ENCODE data around the gene CIAO2B. TPM values are rescaled to one million over a fixed set of nuclear protein-coding genes. Genes with fewer than 3 reads are reported as not detected.
A peak's percentile ranks its signal among the peaks of the same experiment; 100 is the strongest.
"Not testable (repeated sequence)": the region's sequence is repeated elsewhere in the genome, so short reads cannot be mapped to it uniquely, and the experiment has no call there.

Gene CIAO2B
- total RNA-seq, 2 donors from 2014 or later = 153 to 167 TPM

GRCh38 chr16:66936462-66936861, 2.3 kb upstream of the CIAO2B start:
- peak overlapping the region; percentile 68 for H3K27ac Mint-ChIP-seq
- ATAC-seq (replicated peaks) = no peak
- H3K27me3 Mint-ChIP-seq = no peaks in the 10 kb centered on the region
- peaks cover 72% of the 10 kb centered on the region for H3K36me3 Mint-ChIP-seq (ENCODE audit: low read depth)
- H3K4me3 Mint-ChIP-seq = peak overlapping the region; percentile 98
- peaks cover 27% of the 10 kb centered on the region for H3K4me1 Mint-ChIP-seq
- H3K9me3 Mint-ChIP-seq = no peaks in the 10 kb centered on the region

- Mint-ChIP-seq H3K27ac (peak within 1 kb of the TSS; percentile 98), H3K4me3 (peak within 1 kb of the TSS; percentile 98), H3K27me3 (no peaks in the 10 kb centered on the region), H3K36me3 (ENCODE audit: low read depth) (peaks cover 70% of the 10 kb centered on the region), H3K4me1 (peaks cover 27% of the 10 kb centered on the region), H3K9me3 (no peaks in the 10 kb centered on the region)
- no peak for ATAC-seq (replicated peaks)
These were observed 1.3 kb upstream of the CIAO2B start, which contains the start of gene CES2 for GRCh38 chr16:66935314-66936011. CES2 (plus strand) TSS chr16:66935516; CDS start chr16:66935636, 120 bp downstream.

GRCh38 chr16:66934839-66935313, 674 bp upstream of the CIAO2B start:
- not testable (repeated sequence) for ATAC-seq (replicated peaks); H3K27me3 Mint-ChIP-seq; H3K9me3 Mint-ChIP-seq
- peak overlapping the region; percentile 98 for H3K4me3 Mint-ChIP-seq
- H3K36me3 Mint-ChIP-seq (ENCODE audit: low read depth) = peaks cover 72% of the 10 kb centered on the region
- H3K27ac Mint-ChIP-seq = peak overlapping the region; percentile 98
- H3K4me1 Mint-ChIP-seq = peaks cover 27% of the 10 kb centered on the region

GRCh38 chr16:66933776-66934137, 445 bp downstream of the CIAO2B start:
- no peaks in the 10 kb centered on the region for H3K27me3 Mint-ChIP-seq
- peak overlapping the region; percentile 98 for H3K27ac Mint-ChIP-seq
- ATAC-seq (replicated peaks) = peak; percentile 80
- peaks cover 27% of the 10 kb centered on the region for H3K4me1 Mint-ChIP-seq
- H3K4me3 Mint-ChIP-seq = peak overlapping the region; percentile 98
- peaks cover 72% of the 10 kb centered on the region for H3K36me3 Mint-ChIP-seq (ENCODE audit: low read depth)
- no peaks in the 10 kb centered on the region for H3K9me3 Mint-ChIP-seq

- ATAC-seq (replicated peaks) = no peak
- peak overlapping the region; percentile 98 for H3K4me3 Mint-ChIP-seq
- no peaks in the 10 kb centered on the region for H3K27me3 Mint-ChIP-seq
- H3K9me3 Mint-ChIP-seq = no peaks in the 10 kb centered on the region
- H3K36me3 Mint-ChIP-seq (ENCODE audit: low read depth) = peaks cover 66% of the 10 kb centered on the region
- peaks cover 32% of the 10 kb centered on the region for H3K4me1 Mint-ChIP-seq
- peak overlapping the region; percentile 98 for H3K27ac Mint-ChIP-seq
These were observed 2.1 kb downstream of the CIAO2B start for GRCh38 chr16:66932076-66932475.

GRCh38 chr16:66931665-66932064, 2.5 kb downstream of the CIAO2B start:
- Mint-ChIP-seq H3K27me3 (no peaks in the 10 kb centered on the region), H3K36me3 (ENCODE audit: low read depth) (peaks cover 62% of the 10 kb centered on the region), H3K27ac (no peak overlapping the region), H3K4me3 (peak overlapping the region; percentile 98), H3K4me1 (peaks cover 30% of the 10 kb centered on the region), H3K9me3 (no peaks in the 10 kb centered on the region)
- ATAC-seq (replicated peaks) = no peak

- peaks cover 53% of the 10 kb centered on the region for H3K36me3 Mint-ChIP-seq (ENCODE audit: low read depth)
- H3K4me3 Mint-ChIP-seq = no peak overlapping the region
- no peak overlapping the region for H3K27ac Mint-ChIP-seq
- peaks cover 24% of the 10 kb centered on the region for H3K4me1 Mint-ChIP-seq
- no peaks in the 10 kb centered on the region for H3K27me3 Mint-ChIP-seq
- ATAC-seq (replicated peaks) = no peak
- H3K9me3 Mint-ChIP-seq = no peaks in the 10 kb centered on the region
These were observed 4.0 kb downstream of the CIAO2B start for GRCh38 chr16:66930189-66930588.

GRCh38 chr16:66928702-66929388, 5.4 kb downstream of the CIAO2B start:
- ATAC-seq (replicated peaks) = peak; percentile 49
- Mint-ChIP-seq H3K36me3 (ENCODE audit: low read depth) (peaks cover 39% of the 10 kb centered on the region), H3K4me1 (peaks cover 23% of the 10 kb centered on the region), H3K27me3 (peaks cover 2% of the 10 kb centered on the region), H3K4me3 (no peak overlapping the region), H3K27ac (peak overlapping the region; percentile 84), H3K9me3 (no peaks in the 10 kb centered on the region)

- peaks cover 9% of the 10 kb centered on the region for H3K27me3 Mint-ChIP-seq
- H3K27ac Mint-ChIP-seq = peak overlapping the region; percentile 84
- no peaks in the 10 kb centered on the region for H3K9me3 Mint-ChIP-seq
- ATAC-seq (replicated peaks) = peak; percentile 67
- H3K4me3 Mint-ChIP-seq = peak overlapping the region; percentile 25
- peaks cover 16% of the 10 kb centered on the region for H3K4me1 Mint-ChIP-seq
- H3K36me3 Mint-ChIP-seq (ENCODE audit: low read depth) = peaks cover 32% of the 10 kb centered on the region
These were observed 6.1 kb downstream of the CIAO2B start for GRCh38 chr16:66927918-66928649.

GRCh38 chr16:66926961-66927436, 7.2 kb downstream of the CIAO2B start:
- Mint-ChIP-seq H3K4me1 (peaks cover 5% of the 10 kb centered on the region), H3K9me3 (no peaks in the 10 kb centered on the region), H3K27ac (no peak overlapping the region), H3K36me3 (ENCODE audit: low read depth) (peaks cover 21% of the 10 kb centered on the region), H3K4me3 (no peak overlapping the region), H3K27me3 (peaks cover 10% of the 10 kb centered on the region)
- no peak for ATAC-seq (replicated peaks)

- Mint-ChIP-seq H3K36me3 (ENCODE audit: low read depth) (peaks cover 14% of the 10 kb centered on the region), H3K27me3 (peaks cover 12% of the 10 kb centered on the region), H3K4me1 (peaks cover 5% of the 10 kb centered on the region), H3K9me3 (no peaks in the 10 kb centered on the region), H3K27ac (peak overlapping the region; percentile 65), H3K4me3 (peak overlapping the region; percentile 62)
- ATAC-seq (replicated peaks) = no peak
These were observed 7.8 kb downstream of the CIAO2B start for GRCh38 chr16:66926171-66926947.

- Mint-ChIP-seq H3K36me3 (ENCODE audit: low read depth) (peaks cover 9% of the 10 kb centered on the region), H3K27ac (peak within 1 kb of the TSS; percentile 65)
- ATAC-seq (replicated peaks) = peak; percentile 1
These were observed 8.8 kb downstream of the CIAO2B start, which contains the start of gene RRAD for GRCh38 chr16:66925322-66925840. RRAD (minus strand) TSS chr16:66925535; CDS start chr16:66925179, 356 bp downstream.

GRCh38 chr16:66924527-66925321, 9.5 kb downstream of the CIAO2B start:
- peaks cover 5% of the 10 kb centered on the region for H3K4me1 Mint-ChIP-seq
- H3K4me3 Mint-ChIP-seq = peak overlapping the region; percentile 16
- peaks cover 3% of the 10 kb centered on the region for H3K36me3 Mint-ChIP-seq (ENCODE audit: low read depth)
- H3K27ac Mint-ChIP-seq = no peak overlapping the region
- peak; percentile 73 for ATAC-seq (replicated peaks)
- no peaks in the 10 kb centered on the region for H3K9me3 Mint-ChIP-seq
- H3K27me3 Mint-ChIP-seq = peaks cover 17% of the 10 kb centered on the region

More at GRCh38 chr16:66925322-66925840, 8.8 kb downstream of the CIAO2B start, which contains the start of gene RRAD:
- no peaks in the 10 kb centered on the region for H3K9me3 Mint-ChIP-seq
- H3K27me3 Mint-ChIP-seq = peaks cover 17% of the 10 kb centered on the region
- peak within 1 kb of the TSS; percentile 62 for H3K4me3 Mint-ChIP-seq
- H3K4me1 Mint-ChIP-seq = peaks cover 5% of the 10 kb centered on the region
